Measurements from ENCODE around the gene TMEM212. TPM values are rescaled to one million over a fixed set of nuclear protein-coding genes. Genes with fewer than 3 reads are reported as not detected.

TMEM212 gene
- total and polyA plus RNA-seq, 9 of the 15 experiments (the other 6 are each of a cell fraction or from before 2014, with no cell fraction given): not detected

DNA sequence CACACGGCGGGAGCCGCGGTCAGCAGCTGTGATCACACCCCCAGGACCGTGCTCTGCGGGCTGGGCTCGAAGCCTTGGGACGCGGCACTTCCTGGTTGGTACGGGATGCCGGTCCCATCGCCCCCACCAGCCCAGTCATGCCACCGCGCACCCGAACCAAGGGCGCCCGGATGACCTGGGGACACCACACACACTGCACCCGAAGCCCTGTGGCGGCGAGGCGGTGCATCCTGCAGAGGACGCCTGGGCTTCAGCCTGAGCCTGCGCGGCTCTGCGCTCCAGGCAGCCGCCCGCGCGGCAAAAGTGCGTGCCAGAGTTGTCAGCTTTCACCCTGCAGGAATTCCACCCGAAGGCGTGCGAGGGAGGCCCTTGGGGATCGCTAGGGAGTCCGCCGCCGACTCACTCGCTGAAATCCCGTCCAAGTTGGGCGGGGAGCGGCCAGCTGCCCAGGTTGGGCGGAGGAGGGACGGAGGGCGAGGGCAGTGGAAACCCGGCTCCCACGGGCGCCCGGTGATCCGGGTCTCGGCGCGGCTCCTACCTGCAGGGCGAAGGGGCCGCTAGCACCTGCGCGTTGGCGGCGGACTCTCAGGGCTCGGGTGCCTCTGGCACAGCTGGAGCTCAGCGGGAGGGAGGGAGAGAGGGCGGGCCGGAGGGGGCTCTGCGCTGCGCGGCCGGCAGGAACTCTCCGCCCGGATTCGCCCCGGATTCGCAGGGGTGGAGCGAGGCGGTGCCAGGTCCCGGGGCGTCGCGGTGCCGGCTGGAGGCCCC, 33.1 kb upstream of the TMEM212 start, which contains the start of gene PLD1 (continued):
- no peak for TF ChIP-seq BRD9 (IDR thresholded peaks at IDR 0.05; ENCODE audit: low read depth, partially characterized antibody)
- no peak; a peak in 2 of 4 replicates for TF ChIP-seq HDAC1 (IDR thresholded peaks at IDR 0.05)
- TF ChIP-seq POLR2G (IDR thresholded peaks at IDR 0.05; ENCODE audit: low read depth, low read length): peak; percentile 84
- 0 out of 2 replicates have a peak, but pooled peaks have one; percentile 49 for TF ChIP-seq KLF13 (tag; IDR thresholded peaks at IDR 0.05; ENCODE audit: borderline replicate concordance, low read depth)
- no peak for TF ChIP-seq POLR2B (IDR thresholded peaks at IDR 0.05; ENCODE audit: low read depth, partially characterized antibody)
- TF ChIP-seq NCOR1 (IDR thresholded peaks at IDR 0.05): no peak
- 0 out of 4 replicates have a peak, but pooled peaks of 1 of the 2 experiments have one; percentile 10 for TF ChIP-seq TBL1XR1 (IDR thresholded peaks at IDR 0.05; ENCODE audit: low read length in 2 of 2)
- TF ChIP-seq POLR2AphosphoS2 (IDR thresholded peaks at IDR 0.05; ENCODE audit: low read length): no peak
- no peak for TF ChIP-seq BCL6 (CRISPR knock-in tag; IDR thresholded peaks at IDR 0.05)
- TF ChIP-seq SRSF1 (IDR thresholded peaks at IDR 0.05; ENCODE audit: low read depth, low read length): no peak
- 0 out of 2 replicates have a peak, but pooled peaks have one; percentile 34 for TF ChIP-seq SAFB (IDR thresholded peaks at IDR 0.05; ENCODE audit: borderline replicate concordance, low read depth, low read length)
- TF ChIP-seq, protein P1, sequence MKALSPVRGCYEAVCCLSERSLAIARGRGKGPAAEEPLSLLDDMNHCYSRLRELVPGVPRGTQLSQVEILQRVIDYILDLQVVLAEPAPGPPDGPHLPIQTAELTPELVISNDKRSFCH (CRISPR knock-in tag; IDR thresholded peaks at IDR 0.05): no peak
- TF ChIP-seq, protein P1 (tag; IDR thresholded peaks at IDR 0.05): peak; percentile 68; the same call in 1 of the 2 replicates
- peak; percentile 89 to 90 for TF ChIP-seq NRF1 (conservative IDR thresholded peaks at IDR 0.05 in 1 of 2, IDR thresholded peaks at IDR 0.05 in 1 of 2)
- TF ChIP-seq ZNF175 (CRISPR knock-in tag; IDR thresholded peaks at IDR 0.05; ENCODE audit: low read depth): peak; percentile 67; the same call in 1 of the 2 replicates
- TF ChIP-seq EGR1 (conservative IDR thresholded peaks at IDR 0.05): peak; percentile 37
- peak; percentile 51; the same call in 1 of the 2 replicates for TF ChIP-seq XRCC5 (IDR thresholded peaks at IDR 0.05; ENCODE audit: low read depth, low read length)
- TF ChIP-seq FIP1L1 (IDR thresholded peaks at IDR 0.05; ENCODE audit: low read depth, low read length, poor library complexity, severe bottlenecking): peak; percentile 77
- TF ChIP-seq, protein P2, sequence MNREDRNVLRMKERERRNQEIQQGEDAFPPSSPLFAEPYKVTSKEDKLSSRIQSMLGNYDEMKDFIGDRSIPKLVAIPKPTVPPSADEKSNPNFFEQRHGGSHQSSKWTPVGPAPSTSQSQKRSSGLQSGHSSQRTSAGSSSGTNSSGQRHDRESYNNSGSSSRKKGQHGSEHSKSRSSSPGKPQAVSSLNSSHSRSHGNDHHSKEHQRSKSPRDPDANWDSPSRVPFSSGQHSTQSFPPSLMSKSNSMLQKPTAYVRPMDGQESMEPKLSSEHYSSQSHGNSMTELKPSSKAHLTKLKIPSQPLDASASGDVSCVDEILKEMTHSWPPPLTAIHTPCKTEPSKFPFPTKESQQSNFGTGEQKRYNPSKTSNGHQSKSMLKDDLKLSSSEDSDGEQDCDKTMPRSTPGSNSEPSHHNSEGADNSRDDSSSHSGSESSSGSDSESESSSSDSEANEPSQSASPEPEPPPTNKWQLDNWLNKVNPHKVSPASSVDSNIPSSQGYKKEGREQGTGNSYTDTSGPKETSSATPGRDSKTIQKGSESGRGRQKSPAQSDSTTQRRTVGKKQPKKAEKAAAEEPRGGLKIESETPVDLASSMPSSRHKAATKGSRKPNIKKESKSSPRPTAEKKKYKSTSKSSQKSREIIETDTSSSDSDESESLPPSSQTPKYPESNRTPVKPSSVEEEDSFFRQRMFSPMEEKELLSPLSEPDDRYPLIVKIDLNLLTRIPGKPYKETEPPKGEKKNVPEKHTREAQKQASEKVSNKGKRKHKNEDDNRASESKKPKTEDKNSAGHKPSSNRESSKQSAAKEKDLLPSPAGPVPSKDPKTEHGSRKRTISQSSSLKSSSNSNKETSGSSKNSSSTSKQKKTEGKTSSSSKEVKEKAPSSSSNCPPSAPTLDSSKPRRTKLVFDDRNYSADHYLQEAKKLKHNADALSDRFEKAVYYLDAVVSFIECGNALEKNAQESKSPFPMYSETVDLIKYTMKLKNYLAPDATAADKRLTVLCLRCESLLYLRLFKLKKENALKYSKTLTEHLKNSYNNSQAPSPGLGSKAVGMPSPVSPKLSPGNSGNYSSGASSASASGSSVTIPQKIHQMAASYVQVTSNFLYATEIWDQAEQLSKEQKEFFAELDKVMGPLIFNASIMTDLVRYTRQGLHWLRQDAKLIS (CRISPR knock-in tag; IDR thresholded peaks at IDR 0.05): peak; percentile 39; the same call in 1 of the 2 replicates
- TF ChIP-seq TEAD1 (CRISPR knock-in tag; IDR thresholded peaks at IDR 0.05): peak; percentile 11 to 80; a peak in 1 of 4 replicates
- 0 out of 4 replicates have a peak, but pooled peaks of 1 of the 2 experiments have one; percentile 47 for TF ChIP-seq RCOR1 (IDR thresholded peaks at IDR 0.05; ENCODE audit: borderline replicate concordance in 1 of 2, low read depth in 2 of 2, low read length in 2 of 2)
- TF ChIP-seq STAT5B (CRISPR knock-in tag; IDR thresholded peaks at IDR 0.05): no peak
- TF ChIP-seq SP1 (CRISPR knock-in tag; IDR thresholded peaks at IDR 0.05): peak; percentile 36; the same call in 1 of the 2 replicates
- TF ChIP-seq CBX2 (IDR thresholded peaks at IDR 0.05; ENCODE audit: insufficient read depth, low read length, poor library complexity, severe bottlenecking): no peak
